ENCODE data around the gene RIBC2.

RIBC2 gene

GRCh38 chr22:45475063-45475747 is 61.7 kb downstream of the RIBC2 start:
- no peak for DNase-seq (ENCODE audit: low spot score)

GRCh38 chr22:45475851-45476514 is 62.5 kb downstream of the RIBC2 start:
- no peak for DNase-seq (ENCODE audit: low spot score)

GRCh38 chr22:45476814-45477213 is 63.3 kb downstream of the RIBC2 start:
- DNase-seq (ENCODE audit: low spot score): no peak

DNA sequence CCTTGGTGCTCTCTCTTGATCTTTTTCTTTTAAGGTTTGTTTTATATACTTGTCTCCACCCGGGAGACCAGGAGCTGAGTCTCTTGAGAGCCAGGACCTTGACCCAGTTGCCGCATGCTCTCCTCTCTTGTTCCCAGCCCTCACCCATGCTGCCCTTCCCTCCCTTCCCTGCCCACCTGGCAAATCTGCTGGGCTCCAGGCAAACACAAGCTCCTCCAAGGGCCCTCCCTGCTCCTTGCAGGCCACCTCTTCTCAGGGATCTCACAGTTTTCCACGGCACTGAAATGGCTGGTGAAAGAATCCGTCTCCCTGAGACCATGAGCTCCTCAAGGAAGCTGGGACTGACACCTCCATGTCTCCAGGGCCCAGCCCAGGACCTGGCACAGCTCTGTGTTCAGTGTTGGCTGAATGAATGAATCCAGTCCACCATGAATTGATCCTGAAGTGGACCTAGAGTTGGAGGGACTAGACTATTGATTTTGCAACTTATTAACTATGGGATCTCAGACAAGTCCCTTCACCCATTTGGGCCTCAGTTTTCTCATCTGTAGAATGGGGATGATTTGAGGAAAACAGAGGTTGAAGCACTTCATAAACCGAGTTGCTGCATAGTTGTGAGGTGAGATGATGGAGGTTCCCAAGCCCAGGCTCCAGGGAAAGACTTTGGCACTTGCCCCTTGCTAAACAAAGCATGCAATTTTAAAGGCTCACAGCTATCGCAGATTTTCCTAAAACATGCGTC is 64.0 kb downstream of the RIBC2 start:
- DNase-seq (ENCODE audit: low spot score): no peak

DNA sequence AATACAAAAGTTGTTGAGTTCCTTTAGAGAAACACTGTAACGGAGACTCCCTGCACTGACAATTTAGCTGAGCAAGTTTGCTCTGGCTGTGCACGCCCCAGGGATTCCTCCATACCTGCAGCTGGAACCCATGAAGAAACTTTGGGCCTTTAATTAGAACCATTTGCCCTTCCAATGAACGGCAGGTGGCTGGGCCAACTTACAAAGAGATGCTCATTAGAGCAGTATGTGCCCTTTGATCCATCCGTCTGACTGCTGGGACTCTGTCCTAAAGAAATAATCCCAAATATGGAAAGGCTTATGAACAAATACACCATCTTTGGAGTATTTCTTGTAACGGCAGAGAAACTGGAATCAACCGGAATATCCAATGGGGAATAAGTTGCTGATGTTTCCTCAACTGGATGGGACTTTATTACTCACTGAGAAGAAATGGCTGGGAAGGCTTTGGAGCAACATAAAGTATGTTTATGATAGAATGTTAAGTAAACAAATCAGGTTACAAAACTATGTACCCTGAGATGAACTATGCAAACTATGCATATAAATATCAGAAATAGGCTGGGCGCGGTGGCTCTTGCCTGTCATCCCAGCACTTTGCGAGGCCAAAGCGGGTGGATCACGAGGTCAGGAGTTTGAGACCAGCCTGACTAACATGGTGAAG is 64.7 kb downstream of the RIBC2 start:
- DNase-seq (ENCODE audit: low spot score): no peak

GRCh38 chr22:45480717-45481116 is 67.2 kb downstream of the RIBC2 start:
- no peak for DNase-seq (ENCODE audit: low spot score)

DNA sequence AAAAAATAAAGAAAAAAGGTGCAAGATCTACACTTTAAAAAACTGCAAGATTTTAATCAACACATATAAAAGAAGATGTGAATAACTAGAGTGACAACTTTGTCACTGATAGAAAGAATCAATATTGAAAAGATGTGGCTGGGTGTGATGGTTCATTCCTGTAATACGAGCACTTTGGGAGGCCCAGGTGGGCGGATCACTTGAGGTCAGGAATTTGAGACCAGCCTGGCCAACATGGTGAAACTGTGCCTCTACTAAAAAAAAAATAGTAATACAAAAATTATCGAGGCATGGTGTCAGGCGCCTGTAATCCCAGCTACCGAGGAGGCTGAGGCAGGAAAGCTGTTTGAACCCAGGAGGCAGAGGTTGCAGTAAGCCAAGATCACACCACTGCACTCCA is 68.2 kb downstream of the RIBC2 start:
- no peak for DNase-seq (ENCODE audit: low spot score)

Measured in left forelimb (tissue), 1 donor.